LNCAP (cell line): Measurements from ENCODE around the gene FDXR.

Experiments
- CTCF ChIP-seq: fragments of 450-650 bp; IDR thresholded peaks from 2 replicates; pipeline ENCODE4 v1.5.1; 2017; ENCODE audit warnings: mild to moderate bottlenecking

Gene FDXR

DNA sequence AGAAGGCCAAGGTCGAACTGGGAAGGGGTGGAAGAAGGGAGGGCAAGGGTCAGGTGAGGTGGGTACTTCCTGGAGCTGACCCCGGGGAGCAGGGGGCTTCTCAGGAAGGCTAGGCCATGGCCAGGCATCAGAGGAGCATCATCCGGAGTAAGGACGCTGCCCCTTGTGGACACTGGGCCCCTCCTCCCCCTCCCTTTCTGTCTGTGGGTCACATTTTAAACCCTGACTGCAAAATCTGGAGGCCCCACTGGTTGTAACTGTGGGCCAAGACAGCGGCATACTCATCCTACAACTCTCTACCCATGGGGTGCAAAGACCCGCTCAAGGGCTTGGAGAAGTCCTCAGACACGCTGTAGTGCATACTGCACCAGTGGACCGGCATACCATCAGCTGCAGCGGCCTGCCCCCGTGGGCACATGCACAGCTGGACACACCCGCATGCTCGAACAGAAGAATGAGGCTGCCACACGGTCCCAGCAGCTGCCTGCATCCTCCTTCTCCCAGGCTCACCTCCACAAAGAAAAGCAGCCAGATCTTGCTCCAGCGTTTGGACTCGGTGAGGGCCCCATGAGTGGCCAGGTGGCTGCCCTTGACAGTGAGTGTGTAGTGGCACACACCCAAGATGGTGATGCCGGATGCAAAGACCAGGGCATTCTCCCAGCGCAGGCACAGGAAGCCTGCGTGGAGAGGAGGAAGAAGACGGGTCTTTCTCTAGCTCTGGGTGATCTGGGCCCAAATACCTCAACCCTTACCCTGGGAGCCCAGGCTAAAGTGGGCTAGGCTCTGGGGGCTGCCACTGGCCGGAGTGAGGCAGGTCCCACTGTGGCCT lies 19.4 kb upstream of the FDXR start:
- no peak for TF ChIP-seq CTCF

DNA sequence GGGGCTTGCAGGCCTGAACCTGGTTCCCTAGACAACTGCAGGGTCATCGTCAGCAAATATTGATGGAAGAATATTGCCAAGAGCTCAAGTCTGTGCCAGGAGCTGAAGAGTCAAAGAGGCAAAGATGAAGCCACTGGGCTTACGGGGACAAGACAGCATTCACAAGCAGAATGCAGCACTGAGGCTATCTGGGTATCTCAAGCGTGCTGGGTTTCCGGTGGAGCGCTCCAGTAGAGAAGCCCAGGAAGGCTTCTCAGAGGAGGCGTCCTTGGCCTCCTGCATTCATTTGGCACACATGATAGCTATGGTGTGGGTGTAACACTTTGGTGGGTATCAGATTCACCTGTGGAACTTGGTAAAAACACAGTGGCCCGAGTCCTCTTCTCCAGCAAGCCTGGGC lies 17.8 kb upstream of the FDXR start:
- no peak for TF ChIP-seq CTCF

GRCh38 chr17:74888469-74888868 lies 15.7 kb upstream of the FDXR start:
- no peak for TF ChIP-seq CTCF

- TF ChIP-seq CTCF = no peak
Observed at GRCh38 chr17:74883241-74883745, 10.5 kb upstream of the FDXR start.

DNA sequence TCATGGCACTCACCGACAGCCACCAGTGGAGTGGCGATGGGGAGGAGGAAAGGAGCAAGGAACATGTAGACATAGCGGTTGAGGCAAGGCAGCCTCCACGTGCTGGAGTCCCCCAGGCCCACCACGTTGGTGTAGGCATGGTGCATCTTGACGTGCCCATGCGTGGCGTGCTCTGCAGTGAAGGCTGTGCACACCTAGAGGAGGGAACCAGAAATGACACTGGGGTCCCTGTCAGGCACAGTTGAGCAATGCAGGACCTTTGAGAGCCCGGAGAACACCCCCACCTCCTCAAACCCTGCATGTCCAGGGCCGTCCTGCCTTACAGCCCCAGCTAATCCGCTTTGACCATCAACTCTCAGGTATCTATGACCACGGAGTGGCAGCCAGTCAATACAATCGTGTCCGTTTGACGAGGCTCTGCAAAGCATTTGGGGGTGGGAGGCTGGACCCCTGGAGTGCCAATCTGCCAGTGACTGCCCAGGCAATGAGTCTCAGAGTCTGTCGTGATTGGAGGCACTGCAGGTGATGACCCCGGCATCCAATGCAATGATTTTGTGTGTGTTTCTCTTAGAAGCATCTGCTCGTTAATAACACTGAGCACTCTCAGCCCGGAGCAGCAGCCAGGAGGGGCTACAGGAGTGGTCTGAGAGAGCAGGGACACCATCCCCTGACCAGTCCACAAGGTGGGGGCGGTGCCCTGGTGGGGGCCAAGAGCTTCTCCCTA lies 9.9 kb upstream of the FDXR start:
- TF ChIP-seq CTCF = no peak

- no peak for TF ChIP-seq CTCF
Observed at GRCh38 chr17:74881073-74881472, 8.3 kb upstream of the FDXR start.

- no peak for TF ChIP-seq CTCF
Observed at GRCh38 chr17:74879308-74879707, 6.5 kb upstream of the FDXR start.
